Mesothelial cell of epicardium (in vitro differentiated cells): Measurements from ENCODE around the gene FANCI. TPM values are rescaled to one million over a fixed set of nuclear protein-coding genes. Genes with fewer than 3 reads are reported as not detected.

Experiments
- DNase-seq, 2 experiments: peaks; one replicate each; pipeline ENCODE4 v3.0.0; 2021; ENCODE audit warnings: low spot score in 2 of 2; ENCODE audit not compliant: unreplicated experiment in 2 of 2
- H3K27ac Mint-ChIP-seq: 2 replicates; pipeline ENCODE4 v1.8.0; 2021; ENCODE audit warnings: mixed read lengths
- H3K27me3 Mint-ChIP-seq: 2 replicates; pipeline ENCODE4 v1.8.0; 2021; ENCODE audit warnings: low read depth, mixed read lengths
- H3K36me3 Mint-ChIP-seq: 2 replicates; pipeline ENCODE4 v1.8.0; 2021; ENCODE audit warnings: mixed read lengths
- H3K4me1 Mint-ChIP-seq: 2 replicates; pipeline ENCODE4 v1.8.0; 2021; ENCODE audit warnings: mixed read lengths
- H3K4me3 Mint-ChIP-seq: 2 replicates; pipeline ENCODE4 v1.8.0; 2021; ENCODE audit warnings: mild to moderate bottlenecking, moderate library complexity, mixed read lengths
- H3K9me3 Mint-ChIP-seq: 2 replicates; pipeline ENCODE4 v1.8.0; 2021; ENCODE audit warnings: mixed read lengths
- CTCF ChIP-seq: fragments of 200-600 bp; sonication (generic); IDR thresholded peaks from one replicate; pipeline ENCODE4 v1.5.0; 2021; ENCODE audit warnings: antibody characterized with exemption; ENCODE audit not compliant: unreplicated experiment
- total RNA-seq: library from RNA; stranded (reverse); gene quantifications from 3 replicates; pipeline ENCODE4 v1.2.1, GENCODE V29; 2021

Gene FANCI
- total RNA-seq, 1 donor from 2014 or later, result 37.2 TPM

- peaks cover 21% of the 10 kb centered on the region for H3K27me3 Mint-ChIP-seq
- peak; percentile 98 to 100 for DNase-seq
- peak within 1 kb of the TSS; percentile 95 for H3K27ac Mint-ChIP-seq
- no peak for TF ChIP-seq CTCF
- H3K9me3 Mint-ChIP-seq, result no peaks in the 10 kb centered on the region
- peaks cover 12% of the 10 kb centered on the region for H3K36me3 Mint-ChIP-seq
- peak within 1 kb of the TSS; percentile 81 for H3K4me3 Mint-ChIP-seq
- H3K4me1 Mint-ChIP-seq, result peaks cover 29% of the 10 kb centered on the region
Measured at GRCh38 chr15:89334510-89335297, 90.9 kb downstream of the FANCI start, which contains the start of gene POLG. Gene POLG (minus strand): TSS chr15:89334824. CDS start chr15:89333754, 1,070 bp downstream.

GRCh38 chr15:89335298-89336041 is 91.7 kb downstream of the FANCI start:
- peaks cover 28% of the 10 kb centered on the region for H3K4me1 Mint-ChIP-seq
- DNase-seq, result peak in 1 of 2 experiments; percentile 53
- H3K27ac Mint-ChIP-seq, result peak overlapping the region; percentile 95
- H3K36me3 Mint-ChIP-seq, result peaks cover 11% of the 10 kb centered on the region
- no peak for TF ChIP-seq CTCF
- H3K9me3 Mint-ChIP-seq, result no peaks in the 10 kb centered on the region
- peak overlapping the region; percentile 81 for H3K4me3 Mint-ChIP-seq
- H3K27me3 Mint-ChIP-seq, result peaks cover 25% of the 10 kb centered on the region

GRCh38 chr15:89338036-89338435 is 94.3 kb downstream of the FANCI start:
- H3K4me1 Mint-ChIP-seq, result peaks cover 12% of the 10 kb centered on the region
- no peak for DNase-seq
- no peak for TF ChIP-seq CTCF
- H3K4me3 Mint-ChIP-seq, result no peak overlapping the region
- no peaks in the 10 kb centered on the region for H3K36me3 Mint-ChIP-seq
- H3K27ac Mint-ChIP-seq, result no peak overlapping the region
- no peaks in the 10 kb centered on the region for H3K9me3 Mint-ChIP-seq
- peaks cover 46% of the 10 kb centered on the region for H3K27me3 Mint-ChIP-seq

GRCh38 chr15:89340573-89340972 is 96.8 kb downstream of the FANCI start:
- TF ChIP-seq CTCF, result no peak
- no peak overlapping the region for H3K27ac Mint-ChIP-seq
- H3K4me3 Mint-ChIP-seq, result no peak overlapping the region
- peaks cover 4% of the 10 kb centered on the region for H3K9me3 Mint-ChIP-seq
- no peaks in the 10 kb centered on the region for H3K36me3 Mint-ChIP-seq
- DNase-seq, result no peak
- peaks cover 59% of the 10 kb centered on the region for H3K27me3 Mint-ChIP-seq
- peaks cover 2% of the 10 kb centered on the region for H3K4me1 Mint-ChIP-seq

- Mint-ChIP-seq H3K27ac (no peak overlapping the region), H3K36me3 (no peaks in the 10 kb centered on the region), H3K4me1 (no peaks in the 10 kb centered on the region), H3K27me3 (peaks cover 66% of the 10 kb centered on the region), H3K9me3 (peaks cover 4% of the 10 kb centered on the region), H3K4me3 (no peak overlapping the region)
- TF ChIP-seq CTCF, result no peak
- DNase-seq, result no peak
Measured at GRCh38 chr15:89341316-89342005, 97.7 kb downstream of the FANCI start.
